ENCODE measurements around the gene ZNF827.

Gene ZNF827

GRCh38 chr4:145933134-145933533 is 5.5 kb downstream of the ZNF827 start:
- DNase-seq (ENCODE audit: low read depth, low spot score): no peak

- no peak for DNase-seq (ENCODE audit: low read depth, low spot score)
Observed at GRCh38 chr4:145931403-145931802, 7.2 kb downstream of the ZNF827 start.

- no peak for DNase-seq (ENCODE audit: low read depth, low spot score)
Observed at GRCh38 chr4:145930592-145930991, 8.0 kb downstream of the ZNF827 start.

GRCh38 chr4:145929415-145930178 is 9.0 kb downstream of the ZNF827 start:
- DNase-seq (ENCODE audit: low read depth, low spot score): no peak

GRCh38 chr4:145928748-145929147 is 9.9 kb downstream of the ZNF827 start:
- no peak for DNase-seq (ENCODE audit: low read depth, low spot score)

GRCh38 chr4:145927030-145927429 is 11.6 kb downstream of the ZNF827 start:
- DNase-seq (ENCODE audit: low read depth, low spot score): no peak

GRCh38 chr4:145921231-145921630 is 17.4 kb downstream of the ZNF827 start:
- no peak for DNase-seq (ENCODE audit: low read depth, low spot score)

GRCh38 chr4:145920205-145920604 is 18.4 kb downstream of the ZNF827 start:
- DNase-seq (ENCODE audit: low read depth, low spot score): no peak

GRCh38 chr4:145912376-145912775 is 26.2 kb downstream of the ZNF827 start:
- no peak for DNase-seq (ENCODE audit: low read depth, low spot score)

- DNase-seq (ENCODE audit: low read depth, low spot score): no peak
Observed at GRCh38 chr4:145909773-145910172, 28.9 kb downstream of the ZNF827 start.

- DNase-seq (ENCODE audit: low read depth, low spot score): no peak
Observed at GRCh38 chr4:145909281-145909715, 29.3 kb downstream of the ZNF827 start.

- DNase-seq (ENCODE audit: low read depth, low spot score): no peak
Observed at GRCh38 chr4:145907812-145908211, 30.8 kb downstream of the ZNF827 start.

- no peak for DNase-seq (ENCODE audit: low read depth, low spot score)
Observed at GRCh38 chr4:145907390-145907789, 31.2 kb downstream of the ZNF827 start.

- DNase-seq (ENCODE audit: low read depth, low spot score): no peak
Observed at GRCh38 chr4:145904413-145905177, 34.0 kb downstream of the ZNF827 start.

GRCh38 chr4:145902522-145902921 is 36.1 kb downstream of the ZNF827 start:
- DNase-seq (ENCODE audit: low read depth, low spot score): no peak

GRCh38 chr4:145899886-145900460 is 38.6 kb downstream of the ZNF827 start:
- peak; percentile 72 for DNase-seq (ENCODE audit: low read depth, low spot score)

- peak; percentile 89 for DNase-seq (ENCODE audit: low read depth, low spot score)
Observed at GRCh38 chr4:145898926-145899531, 39.6 kb downstream of the ZNF827 start.

GRCh38 chr4:145898466-145898865 is 40.2 kb downstream of the ZNF827 start:
- DNase-seq (ENCODE audit: low read depth, low spot score): no peak

- no peak for DNase-seq (ENCODE audit: low read depth, low spot score)
Observed at GRCh38 chr4:145895056-145895455, 43.6 kb downstream of the ZNF827 start.

GRCh38 chr4:145891958-145892357 is 46.7 kb downstream of the ZNF827 start:
- DNase-seq (ENCODE audit: low read depth, low spot score): no peak

- no peak for DNase-seq (ENCODE audit: low read depth, low spot score)
Observed at GRCh38 chr4:145890689-145891088, 47.9 kb downstream of the ZNF827 start.

- DNase-seq (ENCODE audit: low read depth, low spot score): no peak
Observed at GRCh38 chr4:145888393-145888792, 50.2 kb downstream of the ZNF827 start.
